ENCODE measurements around the gene KRT24. TPM values are rescaled to one million over a fixed set of nuclear protein-coding genes. Genes with fewer than 3 reads are reported as not detected.
"Not testable (repeated sequence)": the region's sequence is repeated elsewhere in the genome, so short reads cannot be mapped to it uniquely, and the experiment has no call there.

KRT24 gene
- polyA plus RNA-seq (2011; rRNA removed) (not detected in 2 replicates), polyA minus RNA-seq (2011; rRNA and poly(A)+ RNA removed) (not detected in 2 replicates)

DNA sequence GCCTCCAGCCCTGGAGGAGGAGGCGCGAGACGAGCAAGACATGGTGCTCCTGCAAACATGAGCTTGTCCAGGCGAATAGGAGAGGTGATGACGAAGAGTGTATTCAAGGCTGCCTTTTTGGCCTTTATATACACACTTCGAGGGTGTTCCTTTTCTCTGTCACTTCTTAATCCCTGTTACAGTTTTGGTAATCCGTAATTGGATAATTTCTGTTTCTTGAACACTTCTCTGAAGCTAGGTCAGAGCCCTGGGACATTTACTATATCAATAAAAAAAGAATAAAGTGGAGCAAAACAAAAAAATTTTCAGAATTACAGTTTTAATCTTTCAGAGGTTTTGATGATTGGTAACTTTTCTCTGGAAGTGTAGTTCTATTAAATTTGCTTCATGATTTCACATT is at the start of gene KRT24:
TSS of gene KRT24 (minus strand) at position 101 of the 400 bp plus-strand sequence. CDS start at position 42, 59 bp downstream.
- ChIA-PET CTCF (interaction anchor here (0.6 kb wide), 1 partner anchor 15 kb away, joined by 3 read pairs; no protein-coding TSS in a partner anchor), POLR2A (no interaction called here)
- no peak for DNase-seq (ENCODE audit: low read depth, low spot score)
- TF ChIP-seq, protein P1, sequence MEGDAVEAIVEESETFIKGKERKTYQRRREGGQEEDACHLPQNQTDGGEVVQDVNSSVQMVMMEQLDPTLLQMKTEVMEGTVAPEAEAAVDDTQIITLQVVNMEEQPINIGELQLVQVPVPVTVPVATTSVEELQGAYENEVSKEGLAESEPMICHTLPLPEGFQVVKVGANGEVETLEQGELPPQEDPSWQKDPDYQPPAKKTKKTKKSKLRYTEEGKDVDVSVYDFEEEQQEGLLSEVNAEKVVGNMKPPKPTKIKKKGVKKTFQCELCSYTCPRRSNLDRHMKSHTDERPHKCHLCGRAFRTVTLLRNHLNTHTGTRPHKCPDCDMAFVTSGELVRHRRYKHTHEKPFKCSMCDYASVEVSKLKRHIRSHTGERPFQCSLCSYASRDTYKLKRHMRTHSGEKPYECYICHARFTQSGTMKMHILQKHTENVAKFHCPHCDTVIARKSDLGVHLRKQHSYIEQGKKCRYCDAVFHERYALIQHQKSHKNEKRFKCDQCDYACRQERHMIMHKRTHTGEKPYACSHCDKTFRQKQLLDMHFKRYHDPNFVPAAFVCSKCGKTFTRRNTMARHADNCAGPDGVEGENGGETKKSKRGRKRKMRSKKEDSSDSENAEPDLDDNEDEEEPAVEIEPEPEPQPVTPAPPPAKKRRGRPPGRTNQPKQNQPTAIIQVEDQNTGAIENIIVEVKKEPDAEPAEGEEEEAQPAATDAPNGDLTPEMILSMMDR (IDR thresholded peaks at IDR 0.05; ENCODE audit: low read depth, low read length) = no peak
- Histone ChIP-seq H3K9me3 (ENCODE audit: control insufficient read depth, insufficient read depth, low read length) (no peaks in the 10 kb centered on the region), H3K27me3 (ENCODE audit: control insufficient read depth, insufficient read depth, low read length) (peaks cover 12% of the 10 kb centered on the region), H3K27ac (ENCODE audit: low read depth, low read length) (no peak within 1 kb of the TSS), H3K4me3 (ENCODE audit: low read depth, low read length) (no peak within 1 kb of the TSS)

DNA sequence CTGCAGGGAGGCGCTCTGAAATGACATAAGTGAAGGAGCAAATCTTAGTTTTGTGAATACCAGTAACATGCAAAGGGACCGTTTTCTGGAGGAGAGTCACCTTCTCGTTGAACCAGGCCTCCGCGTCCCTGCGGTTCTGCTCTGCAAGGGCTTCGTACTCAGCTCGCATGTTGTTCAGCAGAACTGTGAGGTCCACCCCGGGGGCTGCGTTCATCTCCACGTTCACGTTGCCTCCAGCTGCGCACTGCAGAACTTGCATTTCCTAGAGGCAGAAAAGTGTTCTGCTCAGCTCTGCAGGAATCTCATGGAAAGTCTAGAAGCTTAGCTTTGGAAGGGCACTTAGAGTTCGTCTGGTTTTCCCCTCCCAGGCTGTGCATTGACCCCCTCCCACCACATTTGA is 47.5 kb upstream of the KRT24 start:
- no peak overlapping the region for H3K4me3 ChIP-seq (ENCODE audit: low read depth, low read length)
- H3K27me3 ChIP-seq (ENCODE audit: control insufficient read depth, insufficient read depth, low read length) = peaks cover 25% of the 10 kb centered on the region
- DNase-seq (ENCODE audit: low read depth, low spot score) = no peak
- ChIA-PET POLR2A (no interaction called here), CTCF (interaction anchor here (0.6 to 1.9 kb wide), 2 partner anchors 40 to 131 kb away, joined by 3 to 4 read pairs; no protein-coding TSS in a partner anchor)
- H3K27ac ChIP-seq (ENCODE audit: low read depth, low read length) = no peak overlapping the region
- TF ChIP-seq, protein P1 (IDR thresholded peaks at IDR 0.05; ENCODE audit: low read depth, low read length) = no peak
- no peaks in the 10 kb centered on the region for H3K9me3 ChIP-seq (ENCODE audit: control insufficient read depth, insufficient read depth, low read length)

DNA sequence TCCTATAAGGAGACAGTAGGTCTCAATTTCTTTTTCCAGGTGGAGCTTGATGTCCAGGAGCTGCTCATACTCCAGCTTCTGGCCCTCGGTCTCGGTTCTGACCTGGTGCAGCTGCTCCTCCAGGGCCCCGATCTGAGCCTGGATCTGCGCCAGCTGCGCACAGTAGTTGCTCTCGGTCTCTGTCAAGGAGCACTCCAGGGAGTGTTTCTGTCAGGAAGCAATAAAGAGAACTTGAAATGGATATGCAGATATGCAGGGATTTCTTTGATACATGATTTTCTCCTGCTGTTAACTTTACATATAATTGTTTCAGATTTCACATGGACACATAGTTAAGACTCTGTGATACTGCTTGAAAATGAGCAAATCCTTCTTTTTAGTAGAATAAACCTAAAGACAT is 46.8 kb upstream of the KRT24 start:
- Histone ChIP-seq H3K27me3 (ENCODE audit: control insufficient read depth, insufficient read depth, low read length) (peaks cover 27% of the 10 kb centered on the region), H3K4me3 (ENCODE audit: low read depth, low read length) (no peak overlapping the region), H3K9me3 (ENCODE audit: control insufficient read depth, insufficient read depth, low read length) (no peaks in the 10 kb centered on the region), H3K27ac (ENCODE audit: low read depth, low read length) (no peak overlapping the region)
- ChIA-PET POLR2A (no interaction called here), CTCF (interaction anchor here (0.6 to 1.9 kb wide), 2 partner anchors 41 to 130 kb away, joined by 3 to 4 read pairs; no protein-coding TSS in a partner anchor)
- no peak for DNase-seq (ENCODE audit: low read depth, low spot score)
- TF ChIP-seq, protein P1 (IDR thresholded peaks at IDR 0.05; ENCODE audit: low read depth, low read length) = no peak

DNA sequence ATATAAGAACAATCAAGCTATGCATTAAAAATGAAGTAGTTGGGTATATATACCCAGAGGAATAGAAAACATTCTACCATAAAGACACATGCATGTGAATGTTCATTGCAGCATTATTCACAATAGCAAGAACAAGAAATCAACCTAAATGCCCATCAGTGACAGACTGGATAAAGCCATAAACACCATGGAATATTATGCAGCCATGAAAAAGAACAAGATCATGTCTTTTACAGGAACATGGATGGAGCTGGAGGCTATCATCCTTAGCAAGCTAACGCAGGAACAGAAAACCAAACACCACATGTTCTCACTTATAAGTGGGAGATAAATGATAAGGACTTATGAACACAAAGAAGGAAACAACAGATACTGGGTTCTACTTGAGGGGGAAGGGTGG is 45.1 kb upstream of the KRT24 start:
- POLR2A ChIA-PET, CTCF ChIA-PET: not testable (repeated sequence)

DNA sequence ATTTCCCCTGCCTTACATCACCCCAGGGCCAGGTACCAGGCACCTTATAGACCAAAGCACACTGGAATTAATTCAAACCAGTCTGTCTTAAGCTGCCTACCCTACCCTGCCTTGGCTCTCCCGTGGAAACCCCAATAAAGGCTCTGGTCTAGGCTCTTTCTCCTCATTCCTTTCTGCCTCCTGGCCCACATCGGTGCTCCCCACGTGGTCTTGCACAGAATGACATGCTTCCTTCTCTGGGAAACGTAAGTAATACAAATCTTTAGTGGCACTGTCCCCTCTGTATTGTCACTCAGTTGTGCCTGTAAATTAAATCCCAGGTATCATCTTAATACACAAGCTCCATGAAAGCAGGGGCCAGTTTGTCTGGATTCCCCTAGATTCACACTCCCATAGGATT is 35.0 kb upstream of the KRT24 start:
- Histone ChIP-seq H3K9me3 (ENCODE audit: control insufficient read depth, insufficient read depth, low read length) (no peaks in the 10 kb centered on the region), H3K4me3 (ENCODE audit: low read depth, low read length) (no peak overlapping the region), H3K27ac (ENCODE audit: low read depth, low read length) (no peak overlapping the region), H3K27me3 (ENCODE audit: control insufficient read depth, insufficient read depth, low read length) (peaks cover 14% of the 10 kb centered on the region)
- CTCF ChIA-PET = no interaction called here
- DNase-seq (ENCODE audit: low read depth, low spot score) = no peak
- POLR2A ChIA-PET = no interaction called here
- TF ChIP-seq, protein P1 (IDR thresholded peaks at IDR 0.05; ENCODE audit: low read depth, low read length) = no peak

More for the DNA sequence above, 45.1 kb upstream of the KRT24 start:
- H3K4me3 ChIP-seq (ENCODE audit: low read depth, low read length); H3K9me3 ChIP-seq (ENCODE audit: control insufficient read depth, insufficient read depth, low read length); DNase-seq (ENCODE audit: low read depth, low spot score); H3K27ac ChIP-seq (ENCODE audit: low read depth, low read length): not testable (repeated sequence)
- peaks cover 31% of the 10 kb centered on the region for H3K27me3 ChIP-seq (ENCODE audit: control insufficient read depth, insufficient read depth, low read length)

All from AG04450 (cell line).